HG02943 (cell line): ENCODE results near the gene TM4SF5.

ENCODE experiments used
- ATAC-seq: cut with Tn5 transposase; IDR thresholded peaks from one replicate; pipeline ENCODE4 v1.9.1; 2021; ENCODE audit warnings: mild to moderate bottlenecking, low read depth, moderate library complexity; ENCODE audit not compliant: unreplicated experiment

The TM4SF5 gene

GRCh38 chr17:4744999-4745969 is 26.4 kb upstream of the TM4SF5 start:
- ATAC-seq = no peak

GRCh38 chr17:4747847-4748246 is 23.8 kb upstream of the TM4SF5 start:
- ATAC-seq = no peak

- ATAC-seq = no peak
Observed at GRCh38 chr17:4748686-4749085, 23.0 kb upstream of the TM4SF5 start.

GRCh38 chr17:4750606-4751005 is 21.1 kb upstream of the TM4SF5 start:
- ATAC-seq = no peak

GRCh38 chr17:4751932-4752331 is 19.8 kb upstream of the TM4SF5 start:
- no peak for ATAC-seq

GRCh38 chr17:4753392-4753791 is 18.3 kb upstream of the TM4SF5 start:
- no peak for ATAC-seq

GRCh38 chr17:4759776-4760236 is 11.9 kb upstream of the TM4SF5 start:
- ATAC-seq = no peak

- ATAC-seq = no peak
Observed at GRCh38 chr17:4764595-4764994, 7.1 kb upstream of the TM4SF5 start.

GRCh38 chr17:4766201-4766600 is 5.5 kb upstream of the TM4SF5 start:
- no peak for ATAC-seq

GRCh38 chr17:4766723-4767122 is 5.0 kb upstream of the TM4SF5 start:
- no peak for ATAC-seq

GRCh38 chr17:4768298-4768697 is 3.4 kb upstream of the TM4SF5 start:
- no peak for ATAC-seq

GRCh38 chr17:4769628-4770027 is 2.1 kb upstream of the TM4SF5 start:
- no peak for ATAC-seq

GRCh38 chr17:4772235-4772613 is 538 bp downstream of the TM4SF5 start:
- ATAC-seq = no peak

- no peak for ATAC-seq
Observed at GRCh38 chr17:4777969-4778760, 6.5 kb downstream of the TM4SF5 start.

GRCh38 chr17:4780325-4780955 is 8.8 kb downstream of the TM4SF5 start:
- no peak for ATAC-seq

- ATAC-seq = no peak
Observed at GRCh38 chr17:4782652-4783051, 11.0 kb downstream of the TM4SF5 start.

- no peak for ATAC-seq
Observed at GRCh38 chr17:4785311-4786105, 13.8 kb downstream of the TM4SF5 start.

- ATAC-seq = no peak
Observed at GRCh38 chr17:4786106-4786511, 14.4 kb downstream of the TM4SF5 start, which contains the start of gene VMO1. Gene VMO1, minus strand, starts transcription at chr17:4786364. Its CDS starts 12 bp downstream, at chr17:4786352.

- no peak for ATAC-seq
Observed at GRCh38 chr17:4786516-4786915, 14.8 kb downstream of the TM4SF5 start.
